Measurements from ENCODE around the gene VAMP5. TPM values are rescaled to one million over a fixed set of nuclear protein-coding genes. Genes with fewer than 3 reads are reported as not detected.

Gene VAMP5
- total and polyA plus RNA-seq, 10 donors, result 58.5 to 129 (median 72.1) TPM

- intact Hi-C loops (cut with DNase I; ENCODE audit: low total_unique reads), result no loop called here
- Histone ChIP-seq H3K36me3 (peaks cover 0 to 57% (median 23%) of the 10 kb centered on the region in 6 donors), H3K4me1 (peaks cover 23 to 92% (median 43%) of the 10 kb centered on the region in 6 donors), H3K27me3 (replicated peaks in 1 of 7) (no peaks in the 10 kb centered on the region), H3K9me3 (no peaks in the 10 kb centered on the region), H3K4me3 (peak overlapping the region; percentile 59 to 86 (median 77)), H3K27ac (peak overlapping the region; percentile 84 to 97 (median 94))
- no peak for DNase-seq
- TF ChIP-seq POLR2A (IDR thresholded peaks at IDR 0.05), result no peak
- TF ChIP-seq CTCF (IDR thresholded peaks at IDR 0.05 in 8 of 11, conservative IDR thresholded peaks at IDR 0.05 in 3 of 11), result no peak
- TF ChIP-seq POLR2AphosphoS5 (IDR thresholded peaks at IDR 0.05), result no peak
- WGBS, 5 donors, result 2 to 6% (median 4%) methylated on average over 10 of the region's 10 CpGs
Observed at GRCh38 chr2:85596026-85596333, 11.7 kb downstream of the VAMP5 start.

- intact Hi-C loops (cut with DNase I; ENCODE audit: low total_unique reads), result no loop called here
- peaks cover 0 to 53% (median 23%) of the 10 kb centered on the region in 6 donors for H3K36me3 ChIP-seq
- no peak for DNase-seq
- TF ChIP-seq CTCF (IDR thresholded peaks at IDR 0.05 in 8 of 11, conservative IDR thresholded peaks at IDR 0.05 in 3 of 11) (no peak), POLR2A (IDR thresholded peaks at IDR 0.05) (no peak), POLR2AphosphoS5 (IDR thresholded peaks at IDR 0.05) (no peak)
- H3K4me3 ChIP-seq, result peak overlapping the region; percentile 59 to 86 (median 77)
- 69 to 81% (median 74%) methylated on average over 3 of the region's 3 CpGs for WGBS, 5 donors
- H3K27ac ChIP-seq, result peak overlapping the region in 6 of 8 donors; percentile 90 to 97 (median 95)
- H3K9me3 ChIP-seq, result no peaks in the 10 kb centered on the region
- peaks cover 21 to 92% (median 43%) of the 10 kb centered on the region in 6 donors for H3K4me1 ChIP-seq
- no peaks in the 10 kb centered on the region for H3K27me3 ChIP-seq (replicated peaks in 1 of 7)
Observed at GRCh38 chr2:85596486-85597143, 12.4 kb downstream of the VAMP5 start.

- no peaks in the 10 kb centered on the region for H3K9me3 ChIP-seq
- intact Hi-C loops (cut with DNase I; ENCODE audit: low total_unique reads), result no loop called here
- 81 to 93% (median 91%) methylated on average over 5 of the region's 5 CpGs for WGBS, 5 donors
- no peak for TF ChIP-seq CTCF (IDR thresholded peaks at IDR 0.05 in 8 of 11, conservative IDR thresholded peaks at IDR 0.05 in 3 of 11)
- no peak for TF ChIP-seq POLR2A (IDR thresholded peaks at IDR 0.05)
- TF ChIP-seq POLR2AphosphoS5 (IDR thresholded peaks at IDR 0.05), result no peak
- no peak overlapping the region for H3K4me3 ChIP-seq
- no peak for DNase-seq
- peak overlapping the region in 1 of 8 donors; percentile 96 for H3K27ac ChIP-seq
- H3K4me1 ChIP-seq, result peaks cover 21 to 92% (median 46%) of the 10 kb centered on the region in 6 donors
- no peaks in the 10 kb centered on the region for H3K27me3 ChIP-seq (replicated peaks in 1 of 7)
- H3K36me3 ChIP-seq, result peaks cover 0 to 50% (median 23%) of the 10 kb centered on the region in 6 donors
Observed at GRCh38 chr2:85597241-85597640, 13.0 kb downstream of the VAMP5 start.

GRCh38 chr2:85598594-85599340, 14.5 kb downstream of the VAMP5 start:
- Histone ChIP-seq H3K4me3 (no peak overlapping the region), H3K36me3 (peaks cover 0 to 45% (median 23%) of the 10 kb centered on the region in 6 donors), H3K4me1 (peaks cover 27 to 88% (median 54%) of the 10 kb centered on the region in 6 donors), H3K27ac (no peak overlapping the region), H3K27me3 (replicated peaks in 1 of 7) (no peaks in the 10 kb centered on the region), H3K9me3 (no peaks in the 10 kb centered on the region)
- TF ChIP-seq POLR2A (IDR thresholded peaks at IDR 0.05) (no peak), POLR2AphosphoS5 (IDR thresholded peaks at IDR 0.05) (no peak), CTCF (IDR thresholded peaks at IDR 0.05 in 8 of 11, conservative IDR thresholded peaks at IDR 0.05 in 3 of 11) (no peak)
- 83 to 87% (median 86%) methylated on average over 14 of the region's 14 CpGs for WGBS, 5 donors
- intact Hi-C loops (cut with DNase I; ENCODE audit: low total_unique reads), result no loop called here
- DNase-seq, result no peak

Data from spleen (tissue), 11 donors.